ENCODE results near the gene ADGRG7.

The ADGRG7 gene

GRCh38 chr3:100743535-100743934 lies 134.1 kb downstream of the ADGRG7 start:
- DNase-seq (ENCODE audit: low spot score): no peak

- no peak for DNase-seq (ENCODE audit: low spot score)
Observed at GRCh38 chr3:100744671-100745070, 135.3 kb downstream of the ADGRG7 start.
